Cardiac fibroblast (primary cell): ENCODE data around the gene MPI.

Source experiments
- DNase-seq, 2 donors: peaks; one replicate each; pipeline versions ENCODE4 v3.0.0 to v3.0.0-alpha.2; 2010; ENCODE audit warnings: low read depth in 2 of 2
- H3K4me3 ChIP-seq, 2 donors: replicated peaks in 1 of 2; 1 replicate in 1 of 2; 2 replicates in 1 of 2; pipeline ENCODE4 v1.5.1; 2011; ENCODE audit warnings: low read depth in 2 of 2, low read length in 2 of 2, mild to moderate bottlenecking in 2 of 2, moderate library complexity in 1 of 2
- TF ChIP-seq, protein P1 (sequence below): IDR thresholded peaks from one replicate; pipeline ENCODE4 v1.5.1; 2011; ENCODE audit warnings: low read depth, mild to moderate bottlenecking, low read length, inconsistent platforms

The MPI gene

DNA sequence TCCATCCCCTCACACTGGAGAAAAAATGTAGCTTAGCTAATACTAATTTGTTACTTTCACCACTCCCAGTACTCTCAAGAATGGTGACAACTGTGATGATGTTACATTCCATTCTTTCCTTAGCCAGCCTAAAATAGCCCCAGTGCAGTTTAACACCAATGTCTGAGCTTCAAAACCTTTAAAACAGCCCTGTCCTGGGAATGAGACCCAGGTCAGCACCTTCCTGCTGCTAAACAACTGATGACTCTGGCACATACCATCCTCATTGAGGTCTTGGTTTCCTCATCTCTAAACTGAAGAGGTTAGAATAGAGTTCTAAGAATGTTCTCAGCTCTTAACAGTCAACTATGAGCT lies 20.5 kb upstream of the MPI start:
- TF ChIP-seq, protein P1, sequence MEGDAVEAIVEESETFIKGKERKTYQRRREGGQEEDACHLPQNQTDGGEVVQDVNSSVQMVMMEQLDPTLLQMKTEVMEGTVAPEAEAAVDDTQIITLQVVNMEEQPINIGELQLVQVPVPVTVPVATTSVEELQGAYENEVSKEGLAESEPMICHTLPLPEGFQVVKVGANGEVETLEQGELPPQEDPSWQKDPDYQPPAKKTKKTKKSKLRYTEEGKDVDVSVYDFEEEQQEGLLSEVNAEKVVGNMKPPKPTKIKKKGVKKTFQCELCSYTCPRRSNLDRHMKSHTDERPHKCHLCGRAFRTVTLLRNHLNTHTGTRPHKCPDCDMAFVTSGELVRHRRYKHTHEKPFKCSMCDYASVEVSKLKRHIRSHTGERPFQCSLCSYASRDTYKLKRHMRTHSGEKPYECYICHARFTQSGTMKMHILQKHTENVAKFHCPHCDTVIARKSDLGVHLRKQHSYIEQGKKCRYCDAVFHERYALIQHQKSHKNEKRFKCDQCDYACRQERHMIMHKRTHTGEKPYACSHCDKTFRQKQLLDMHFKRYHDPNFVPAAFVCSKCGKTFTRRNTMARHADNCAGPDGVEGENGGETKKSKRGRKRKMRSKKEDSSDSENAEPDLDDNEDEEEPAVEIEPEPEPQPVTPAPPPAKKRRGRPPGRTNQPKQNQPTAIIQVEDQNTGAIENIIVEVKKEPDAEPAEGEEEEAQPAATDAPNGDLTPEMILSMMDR = no peak
- no peak for DNase-seq
- H3K4me3 ChIP-seq = no peak overlapping the region

DNA sequence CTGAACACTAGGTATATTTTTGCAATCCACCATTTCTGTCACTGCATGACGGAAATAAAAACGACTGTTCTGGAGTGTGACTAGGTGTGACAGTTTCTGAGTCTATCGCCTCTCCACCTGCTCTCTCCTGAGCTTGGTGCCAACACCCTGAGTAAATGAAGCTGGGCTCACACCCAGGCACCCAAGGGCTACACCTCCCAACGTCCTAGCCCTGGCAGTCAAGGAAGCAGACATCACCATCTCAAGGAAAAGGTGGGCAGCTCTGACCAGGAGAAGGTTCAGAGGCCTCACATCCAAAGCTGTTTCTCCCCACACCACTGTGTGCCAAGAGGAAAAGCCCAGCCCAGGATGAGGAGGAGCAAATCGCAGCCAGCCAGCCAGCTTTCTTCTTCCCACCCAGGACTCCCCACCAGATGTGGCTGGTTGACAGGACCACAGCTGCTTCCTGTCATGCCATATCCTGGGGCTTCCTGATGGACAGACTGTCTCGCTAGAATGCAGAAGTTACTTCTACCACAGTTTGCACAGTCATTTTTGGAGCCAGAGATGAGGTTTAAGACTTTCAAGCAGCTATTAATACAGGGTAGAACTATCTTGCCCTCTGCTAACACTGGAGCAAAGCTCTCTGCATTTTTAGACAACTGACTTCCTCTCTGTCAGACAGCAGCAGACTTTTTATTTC lies 20.0 kb upstream of the MPI start:
- no peak overlapping the region for H3K4me3 ChIP-seq

DNA sequence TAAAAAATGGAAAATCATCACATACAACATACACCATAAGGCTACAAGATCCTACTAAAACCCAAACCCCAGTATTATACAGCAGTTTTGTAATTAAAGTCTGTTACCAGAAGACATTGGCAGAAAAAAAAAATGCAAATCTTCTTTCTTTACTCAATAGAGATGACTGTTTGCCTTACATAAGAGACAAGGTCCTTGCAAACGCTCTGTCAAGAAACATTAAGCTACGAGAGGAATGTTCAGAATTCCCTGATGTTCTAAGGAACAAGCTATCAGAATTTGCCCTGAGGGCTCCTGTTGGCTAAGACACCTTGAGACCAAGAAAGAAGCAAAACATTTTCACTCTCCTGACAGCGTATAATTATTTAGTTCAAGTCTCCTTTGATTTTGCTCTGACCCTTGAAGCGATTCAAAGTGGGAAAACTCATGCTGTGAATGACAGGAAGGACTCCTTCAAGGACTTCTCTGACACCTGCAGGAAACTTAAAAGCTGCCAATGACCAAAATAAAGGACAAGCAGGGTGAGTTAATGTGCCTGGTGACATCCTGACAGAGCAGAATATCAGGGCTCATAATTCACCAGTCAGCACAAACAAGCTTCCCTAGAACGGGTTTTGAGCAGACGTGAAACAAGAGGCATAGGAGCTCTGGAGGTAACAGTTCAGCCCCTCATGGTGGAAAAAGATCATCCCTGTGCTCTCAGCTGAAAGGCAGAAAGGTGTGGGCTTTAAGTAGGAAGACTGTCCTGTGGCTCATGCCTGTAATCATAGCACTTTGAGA lies 19.2 kb upstream of the MPI start:
- DNase-seq = no peak
- TF ChIP-seq, protein P1 = no peak
- H3K4me3 ChIP-seq = no peak overlapping the region

More for the DNA sequence above, 20.0 kb upstream of the MPI start:
- TF ChIP-seq, protein P1 = no peak
- DNase-seq = peak; percentile 37 to 71

DNA sequence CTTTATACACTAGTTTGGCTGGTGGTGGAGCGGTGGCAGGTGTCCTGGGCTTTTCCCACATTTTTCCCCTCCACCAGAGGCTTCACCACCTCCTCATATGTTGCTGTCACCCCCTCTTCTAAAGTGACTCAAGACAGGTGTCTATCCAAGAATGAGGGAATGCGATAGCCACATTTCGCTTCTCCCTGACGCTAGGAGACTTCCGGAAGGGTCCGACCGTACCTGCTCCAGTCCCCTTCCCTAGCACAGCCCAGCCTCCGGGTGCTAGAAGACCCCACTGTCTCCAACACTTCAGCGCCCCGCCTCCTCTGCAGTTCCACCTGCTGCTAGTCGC lies 17.2 kb upstream of the MPI start:
- no peak for DNase-seq
- H3K4me3 ChIP-seq = peak overlapping the region; percentile 76 to 86
- TF ChIP-seq, protein P1 = no peak

DNA sequence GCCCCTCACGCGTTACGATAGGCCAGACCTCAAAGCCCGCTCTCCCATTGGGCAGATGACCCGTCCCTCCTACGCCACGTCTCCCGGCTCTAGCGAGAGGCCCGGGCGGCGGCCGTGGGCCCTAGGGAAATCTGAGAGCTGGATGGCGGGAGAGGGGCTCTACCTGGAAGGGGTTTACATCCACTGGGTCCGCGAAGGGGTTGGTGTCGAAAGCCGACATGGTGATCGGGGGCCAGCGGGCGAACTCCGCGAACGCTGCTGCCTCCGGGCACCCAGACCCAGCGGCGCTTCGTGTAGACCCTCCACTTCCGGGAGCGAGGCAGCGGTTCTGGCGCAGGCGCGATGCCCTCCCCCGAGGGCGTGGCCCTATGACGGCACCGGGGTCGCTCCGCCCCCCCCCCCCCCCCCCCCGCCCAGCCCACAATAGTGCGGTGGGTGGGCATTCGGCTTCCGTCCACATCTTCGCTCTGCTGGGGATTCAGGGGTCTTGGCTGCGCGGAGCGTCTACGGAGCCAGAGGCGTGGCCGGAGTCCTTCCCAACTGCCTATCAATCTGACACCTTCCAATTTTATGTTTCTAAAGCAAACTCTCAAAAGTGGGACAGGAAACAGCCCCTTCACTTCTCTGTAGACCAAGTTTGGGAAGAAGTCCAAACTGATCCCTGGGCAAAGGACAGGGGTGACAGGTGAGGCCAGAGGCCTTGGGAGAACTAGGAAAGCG lies 16.6 kb upstream of the MPI start, which contains the start of gene SCAMP2:
TSS of gene SCAMP2 (minus strand) at position 330 of the 720 bp plus-strand sequence. CDS start at position 220, 110 bp downstream.
- TF ChIP-seq, protein P1 = no peak
- peak within 1 kb of the TSS; percentile 76 to 86 for H3K4me3 ChIP-seq
- peak; percentile 96 to 97 for DNase-seq

DNA sequence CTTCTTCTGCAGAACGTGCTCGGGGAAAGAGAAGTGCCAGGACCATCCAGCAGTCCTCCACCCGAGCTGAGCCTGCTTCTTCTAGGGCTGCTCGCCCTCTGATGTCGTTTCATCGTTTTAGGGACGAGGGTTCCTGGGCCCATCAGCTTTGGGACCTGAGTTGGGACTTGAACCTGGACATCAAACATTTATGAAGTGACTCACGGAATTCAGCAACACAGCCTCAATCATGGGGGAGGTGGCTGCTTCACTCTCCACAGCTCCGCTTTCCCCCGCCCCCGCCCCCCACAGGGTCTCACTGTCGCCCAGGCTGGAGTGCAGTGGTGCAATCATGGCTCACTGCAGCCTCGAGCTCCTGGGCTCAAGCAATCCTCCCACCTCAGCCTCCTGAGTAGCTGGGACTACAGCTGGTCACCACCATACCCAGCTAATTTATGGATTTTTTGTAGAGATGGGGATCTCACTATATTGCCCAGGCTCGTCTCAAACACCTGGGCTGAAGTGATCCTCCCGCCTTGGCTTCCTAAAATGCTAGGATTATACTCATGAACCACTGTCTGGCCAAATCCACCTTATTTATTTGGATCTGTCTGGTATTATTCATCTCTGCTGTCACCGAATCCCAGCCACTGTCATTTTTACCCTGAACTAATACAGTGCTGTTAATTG lies 16.0 kb upstream of the MPI start:
- peak overlapping the region; percentile 76 to 86 for H3K4me3 ChIP-seq
- DNase-seq = peak in 1 of 2 donors; percentile 19

More for the DNA sequence above, 16.0 kb upstream of the MPI start:
- TF ChIP-seq, protein P1 = no peak
